ENCODE data around the gene HSD11B2.

HSD11B2 gene

DNA sequence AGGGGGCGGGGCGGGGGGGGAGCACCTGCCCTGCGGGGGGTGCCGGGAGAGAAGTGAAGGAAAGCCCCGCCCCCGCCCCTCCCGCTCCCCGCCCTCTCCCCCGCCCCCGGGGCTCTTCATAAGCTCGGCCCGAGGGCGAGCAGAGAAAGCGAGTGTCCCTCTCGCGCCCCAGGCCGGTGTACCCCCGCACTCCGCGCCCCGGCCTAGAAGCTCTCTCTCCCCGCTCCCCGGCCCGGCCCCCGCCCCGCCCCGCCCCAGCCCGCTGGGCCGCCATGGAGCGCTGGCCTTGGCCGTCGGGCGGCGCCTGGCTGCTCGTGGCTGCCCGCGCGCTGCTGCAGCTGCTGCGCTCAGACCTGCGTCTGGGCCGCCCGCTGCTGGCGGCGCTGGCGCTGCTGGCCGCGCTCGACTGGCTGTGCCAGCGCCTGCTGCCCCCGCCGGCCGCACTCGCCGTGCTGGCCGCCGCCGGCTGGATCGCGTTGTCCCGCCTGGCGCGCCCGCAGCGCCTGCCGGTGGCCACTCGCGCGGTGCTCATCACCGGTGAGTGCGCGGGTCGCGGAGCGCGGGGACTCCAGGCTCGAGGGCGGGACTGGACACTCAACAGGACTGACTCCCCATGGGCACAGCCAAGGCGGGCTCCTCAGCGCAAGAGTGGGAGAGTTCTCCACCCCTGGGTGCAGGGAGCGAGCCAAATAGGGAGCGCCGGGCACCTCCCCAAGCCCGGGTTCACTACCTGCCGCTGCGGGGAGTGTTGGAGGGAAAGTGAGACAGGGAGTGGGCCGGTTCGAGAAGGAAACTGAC lies at the start of gene HSD11B2:
Gene HSD11B2, plus strand, starts transcription at position 145 of the 798 bp plus-strand sequence. Its CDS starts 128 bp downstream, at position 273.
- no peak for FAIRE-seq

DNA sequence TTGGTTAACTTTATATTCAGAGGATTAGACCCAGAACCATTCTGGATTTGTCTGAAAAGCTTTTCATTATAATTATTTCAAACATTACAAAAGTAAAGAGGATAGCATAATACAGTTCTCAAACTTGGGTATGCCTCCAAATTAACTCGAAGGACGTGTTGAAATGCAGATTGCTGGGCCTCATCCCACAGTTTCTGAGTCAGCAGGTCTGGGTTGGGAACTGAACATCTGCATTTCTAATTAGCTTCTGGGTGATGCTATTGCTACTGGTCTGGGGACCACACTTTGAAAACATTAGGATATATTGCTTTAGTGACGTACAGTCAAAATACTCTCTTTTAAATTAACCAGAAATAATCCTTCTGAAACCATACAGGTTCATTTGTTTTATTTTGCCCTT lies 47.6 kb upstream of the HSD11B2 start:
- FAIRE-seq: no peak

- no peak for FAIRE-seq
Observed at GRCh38 chr16:67384778-67385510, 46.0 kb upstream of the HSD11B2 start.

- FAIRE-seq: no peak
Observed at GRCh38 chr16:67386861-67387455, 44.0 kb upstream of the HSD11B2 start.

DNA sequence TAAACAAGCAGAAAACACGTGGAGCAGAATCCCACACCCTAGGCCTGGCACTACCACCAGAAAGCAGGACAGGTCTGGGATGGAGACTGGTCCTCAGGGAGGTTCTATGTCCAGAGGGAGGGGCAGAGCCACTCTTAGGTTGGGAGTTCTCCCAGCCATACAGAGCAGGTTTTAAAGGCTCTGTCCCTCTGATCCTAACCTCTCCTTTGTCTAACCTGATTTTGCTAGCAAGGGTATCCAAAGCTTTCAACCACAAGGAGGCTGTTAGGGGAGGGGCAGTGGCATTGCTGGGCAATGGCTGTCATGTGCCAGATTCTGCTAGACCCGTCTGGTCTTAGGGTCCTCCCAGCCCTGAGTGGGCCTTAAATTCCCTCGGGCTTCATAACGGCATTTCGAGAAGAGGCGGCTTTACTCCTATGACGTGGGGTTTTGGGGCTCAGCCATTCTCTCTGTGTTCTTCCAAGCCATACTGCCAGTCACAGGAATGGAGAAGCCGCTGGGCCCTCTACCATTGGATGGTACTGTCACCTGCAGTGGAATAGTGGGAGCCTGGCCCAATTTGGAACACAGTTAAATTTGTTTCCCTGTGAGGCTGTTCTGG lies 43.3 kb upstream of the HSD11B2 start:
- no peak for FAIRE-seq

DNA sequence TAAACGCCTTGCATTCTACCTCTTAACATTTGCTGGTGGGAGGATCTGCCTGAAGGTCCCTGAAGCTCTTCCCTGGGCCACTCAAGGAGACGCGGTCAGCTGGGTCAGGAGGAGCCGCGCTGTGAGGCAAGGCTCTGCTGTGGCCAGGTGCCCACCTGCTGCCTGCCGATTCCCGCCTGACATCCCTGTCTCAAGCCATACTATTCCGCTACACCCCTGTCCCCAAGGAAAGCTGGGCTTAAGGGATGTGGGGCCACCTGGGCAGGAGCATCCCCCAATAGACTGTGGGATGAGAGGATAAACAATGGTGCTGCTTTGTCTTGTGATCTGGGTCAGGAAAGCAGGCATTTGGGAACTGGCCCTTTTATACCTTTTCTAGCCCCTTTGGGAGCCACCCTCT lies 42.7 kb upstream of the HSD11B2 start:
- FAIRE-seq: no peak

GRCh38 chr16:67388591-67388990 lies 42.3 kb upstream of the HSD11B2 start:
- FAIRE-seq: no peak

DNA sequence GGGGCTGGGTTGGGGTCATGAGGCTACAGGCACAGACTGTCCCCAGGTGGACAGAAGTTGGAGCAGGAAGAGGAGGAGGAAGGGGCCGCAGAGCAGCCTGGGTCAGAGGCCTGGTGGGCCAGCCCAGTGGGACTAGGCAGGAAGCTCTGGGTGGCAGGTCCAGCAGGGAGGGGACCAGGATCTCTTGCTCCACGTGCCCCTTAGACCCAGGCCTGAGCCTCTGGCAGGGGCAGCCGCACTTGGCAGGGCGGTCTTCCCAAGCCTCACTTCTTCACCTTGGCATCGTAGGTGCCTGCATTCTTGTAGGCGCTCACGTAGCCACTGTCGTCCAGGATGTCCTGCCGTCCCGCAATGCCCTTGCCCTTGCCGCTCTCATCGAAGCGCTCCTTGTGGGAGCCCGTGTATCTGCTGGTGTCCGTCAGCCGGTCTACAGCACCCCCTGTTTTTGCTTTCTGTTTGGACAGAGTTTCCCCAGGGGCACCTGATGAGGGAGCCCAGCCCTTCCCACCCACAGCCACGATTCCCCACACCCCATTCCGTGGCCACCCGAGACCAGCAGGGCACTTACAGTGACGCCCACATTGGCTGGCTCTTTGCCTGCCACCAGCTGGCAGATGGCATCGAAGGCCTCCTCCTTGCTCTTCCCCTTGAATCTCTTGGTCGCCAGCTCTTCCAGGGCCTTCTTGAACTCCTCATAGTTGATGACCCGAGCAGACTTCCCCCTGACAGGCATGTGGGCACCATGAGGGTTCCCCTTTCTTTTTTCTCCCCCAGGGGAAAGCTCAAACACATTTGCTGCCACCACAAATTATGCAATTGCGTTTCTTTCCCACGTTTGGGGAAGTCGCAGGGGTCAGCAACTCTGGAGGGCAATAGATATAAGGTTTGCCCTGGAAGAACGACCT lies 40.8 kb upstream of the HSD11B2 start:
- no peak for FAIRE-seq

DNA sequence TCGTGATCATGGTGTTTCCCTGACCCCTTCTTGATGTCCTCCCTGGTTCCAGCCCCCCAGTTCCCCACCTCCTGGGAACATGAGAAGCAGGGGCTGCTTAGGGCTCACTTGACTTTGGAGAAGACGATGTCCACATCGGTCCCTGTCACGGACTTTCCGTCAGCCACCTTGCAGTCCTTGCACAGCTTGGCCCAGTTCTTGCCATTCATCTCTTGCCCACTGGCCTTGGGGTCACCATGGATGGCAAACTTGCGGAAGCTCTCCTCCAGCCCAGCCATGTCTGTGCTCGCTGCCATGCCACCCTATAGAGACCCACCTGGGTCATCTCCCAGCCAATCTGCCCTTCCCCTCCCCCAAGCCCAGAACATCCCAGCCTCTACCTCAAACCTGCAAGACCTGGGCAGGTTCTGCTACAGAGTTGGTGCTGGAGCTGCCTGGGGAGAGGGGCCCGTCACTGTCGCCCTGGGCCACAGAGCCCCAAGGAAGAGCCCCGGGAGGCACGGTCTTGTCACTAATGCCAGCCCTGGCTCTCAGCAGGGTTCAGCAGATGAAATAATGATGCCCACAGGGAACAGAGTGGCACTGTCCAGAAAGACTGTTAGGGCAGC lies 40.0 kb upstream of the HSD11B2 start:
- FAIRE-seq: no peak

- FAIRE-seq: no peak
Observed at GRCh38 chr16:67391424-67392300, 39.3 kb upstream of the HSD11B2 start.

GRCh38 chr16:67392301-67393059 lies 38.4 kb upstream of the HSD11B2 start:
- no peak for FAIRE-seq

DNA sequence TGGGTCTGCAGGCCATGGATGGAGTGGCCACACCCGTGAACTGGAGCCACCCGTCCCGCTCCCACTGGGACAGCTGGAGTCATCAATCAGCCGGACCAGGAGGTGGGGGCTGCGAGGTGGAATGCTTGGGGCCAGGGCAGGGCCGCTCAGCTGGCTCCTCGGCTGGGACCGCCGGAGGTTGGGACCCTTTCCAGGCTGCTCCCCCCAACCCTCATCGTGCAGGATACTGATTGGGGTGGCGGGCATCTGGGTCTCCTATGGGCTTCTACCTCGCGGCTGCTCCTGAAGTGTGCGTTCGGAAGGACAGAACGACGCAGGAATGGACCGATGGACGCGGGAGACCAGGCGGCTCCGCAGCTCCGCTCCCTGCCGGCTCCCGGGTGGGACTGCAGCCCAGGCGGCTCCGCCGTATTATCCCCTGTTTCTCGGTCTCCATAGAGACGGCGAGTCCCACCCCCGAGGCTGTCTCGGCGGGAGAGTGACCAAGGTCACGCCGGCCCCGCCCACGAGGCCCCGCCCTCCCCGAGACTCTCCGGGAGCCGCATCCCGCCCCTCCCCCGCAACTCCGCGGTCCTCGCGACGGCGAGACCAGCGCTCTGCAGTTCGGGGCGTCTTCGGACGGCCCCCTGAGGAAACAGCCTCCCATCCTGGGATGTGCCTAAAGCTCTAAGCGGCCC lies 37.7 kb upstream of the HSD11B2 start, which contains the start of gene TPPP3:
Gene TPPP3, minus strand, starts transcription at position 388 of the 677 bp plus-strand sequence. CDS start 2,387 bp downstream, outside the sequence.
- FAIRE-seq: no peak

- no peak for FAIRE-seq
Observed at GRCh38 chr16:67393788-67394154, 37.1 kb upstream of the HSD11B2 start.

- no peak for FAIRE-seq
Observed at GRCh38 chr16:67394155-67395104, 36.5 kb upstream of the HSD11B2 start.

DNA sequence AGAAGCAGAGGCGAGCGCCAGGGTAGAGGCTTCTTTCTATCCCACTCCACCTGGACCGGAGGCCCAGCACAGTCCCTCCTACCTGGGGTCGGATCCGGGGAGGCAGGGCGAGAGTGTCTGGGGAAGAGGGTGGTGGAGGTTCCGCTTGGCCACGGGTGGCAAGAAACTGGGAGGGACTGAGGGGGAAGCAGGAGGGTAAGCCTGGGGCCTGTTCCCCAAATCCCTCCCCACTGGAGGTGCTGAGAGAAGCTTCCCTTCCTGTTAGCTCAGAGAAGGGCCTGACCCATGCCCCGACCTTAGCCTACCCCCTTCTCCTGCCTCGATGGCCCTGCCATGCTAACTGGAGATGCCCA lies 35.8 kb upstream of the HSD11B2 start:
- FAIRE-seq: no peak

- no peak for FAIRE-seq
Observed at GRCh38 chr16:67395458-67396158, 35.3 kb upstream of the HSD11B2 start.

Data from G401.6 (cell line).